DMS153 treated with DMSO at 0.1 percent for 48 hours (cell line): ENCODE data around the gene POLN.

Experiments
- DNase-seq: peaks from one replicate; lab custom pipeline; 2025; ENCODE audit not compliant: unreplicated experiment; lab: John Stamatoyannopoulos, UW

POLN gene

GRCh38 chr4:2241410-2242353 is at the start of gene POLN, which contains the start of gene HAUS3:
TSS of gene POLN (minus strand) at chr4:2242121. CDS start at chr4:2229231, 12,890 bp downstream.
TSS of gene HAUS3 (minus strand) at chr4:2242121. CDS start at chr4:2240946, 1,175 bp downstream.
- peak; percentile 79 for DNase-seq

- DNase-seq, result no peak
Measured at GRCh38 chr4:2290974-2291704, 49.2 kb upstream of the POLN start.

- no peak for DNase-seq
Measured at GRCh38 chr4:2290488-2290887, 48.6 kb upstream of the POLN start.

- DNase-seq, result no peak
Measured at GRCh38 chr4:2289955-2290333, 48.0 kb upstream of the POLN start.

- no peak for DNase-seq
Measured at GRCh38 chr4:2289311-2289954, 47.5 kb upstream of the POLN start.

- DNase-seq, result no peak
Measured at GRCh38 chr4:2288051-2288541, 46.2 kb upstream of the POLN start.

- DNase-seq, result no peak
Measured at GRCh38 chr4:2287594-2287915, 45.6 kb upstream of the POLN start.

- DNase-seq, result no peak
Measured at GRCh38 chr4:2286904-2287593, 45.1 kb upstream of the POLN start.

- no peak for DNase-seq
Measured at GRCh38 chr4:2285613-2286381, 43.9 kb upstream of the POLN start.

GRCh38 chr4:2284934-2285612 is 43.2 kb upstream of the POLN start:
- no peak for DNase-seq

- no peak for DNase-seq
Measured at GRCh38 chr4:2284161-2284933, 42.4 kb upstream of the POLN start.

- DNase-seq, result no peak
Measured at GRCh38 chr4:2283199-2283711, 41.3 kb upstream of the POLN start.

GRCh38 chr4:2281575-2282343 is 39.8 kb upstream of the POLN start:
- DNase-seq, result no peak

- no peak for DNase-seq
Measured at GRCh38 chr4:2280531-2281300, 38.8 kb upstream of the POLN start.

GRCh38 chr4:2277956-2278355 is 36.0 kb upstream of the POLN start:
- DNase-seq, result no peak

GRCh38 chr4:2276581-2277325 is 34.8 kb upstream of the POLN start:
- no peak for DNase-seq
